Esophagus squamous epithelium (tissue), 4 donors: ENCODE data around the gene CRYBB1.

Experiments used
- CTCF ChIP-seq, 6 experiments: fragments of 450-650 bp in 4 of 6; fragments of 200-600 bp in 2 of 6; sonication (generic) in 2 of 6; IDR thresholded peaks; one replicate each; pipeline ENCODE4 v1.5.1; 2016 to 2019; ENCODE audit warnings: antibody characterized with exemption in 6 of 6, mild to moderate bottlenecking in 4 of 6, moderate library complexity in 4 of 6
- POLR2A ChIP-seq, 4 donors: fragments of 450-650 bp; IDR thresholded peaks; one replicate each; pipeline ENCODE4 v1.6.1; 2017; ENCODE audit warnings: antibody characterized with exemption in 4 of 4, mild to moderate bottlenecking in 4 of 4, moderate library complexity in 3 of 4

GRCh38 chr22:26597480-26597879 is 20.3 kb downstream of the CRYBB1 start:
- TF ChIP-seq POLR2A (IDR thresholded peaks at IDR 0.05) = no peak
- no peak for TF ChIP-seq CTCF (IDR thresholded peaks at IDR 0.05)
